ENCODE results near the gene GRK5. TPM values are rescaled to one million over a fixed set of nuclear protein-coding genes. Genes with fewer than 3 reads are reported as not detected.

The GRK5 gene
- total and polyA plus RNA-seq, 9 of the 15 experiments (the other 6 are each of a cell fraction or from before 2014, with no cell fraction given), result 0.46 to 0.83 (median 0.67) TPM; not detected in 2

DNA sequence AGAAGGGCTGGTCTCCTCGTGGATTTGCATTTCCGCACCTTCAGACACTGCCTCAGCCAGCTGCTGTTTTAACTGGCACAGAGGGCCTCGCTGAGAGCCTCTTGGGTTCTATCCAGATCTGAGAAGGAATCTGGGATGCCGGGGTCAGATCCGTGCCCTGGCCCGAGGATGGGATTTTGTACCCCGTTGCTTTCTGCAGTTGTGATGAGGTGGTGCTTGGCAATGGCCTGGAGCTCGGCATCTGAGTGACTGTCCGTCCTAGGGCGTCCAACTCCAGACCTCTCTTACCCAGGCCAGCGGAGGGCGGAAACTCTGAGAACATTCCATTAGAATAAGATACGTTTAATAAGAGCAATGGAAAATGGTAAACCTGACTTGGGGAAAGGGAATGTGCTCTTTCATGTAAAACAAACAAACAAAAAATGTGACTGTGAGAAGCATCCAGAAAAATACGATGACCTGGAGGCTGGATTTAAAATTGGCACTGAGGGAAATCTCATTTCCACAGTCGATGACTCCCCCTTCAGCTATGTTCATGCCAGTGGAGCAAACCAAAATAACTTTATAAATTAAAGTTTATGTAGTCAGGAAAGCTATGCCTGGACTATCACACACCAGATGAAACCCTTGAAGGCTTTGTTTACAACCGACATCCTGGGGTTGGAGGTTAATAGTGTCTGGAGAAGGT, 39.6 kb downstream of the GRK5 start:
- BruUV-seq (replicated peaks), result no TSS peak
- Histone ChIP-seq H3K79me2 (ENCODE audit: control insufficient read depth, insufficient read depth, low read length) (no peaks in the 10 kb centered on the region), H2AFZ (ENCODE audit: low read depth, low read length) (no peak overlapping the region), H3K4me3 (no peak overlapping the region), H3K36me3 (ENCODE audit: control insufficient read depth, insufficient read depth, low read length) (no peaks in the 10 kb centered on the region), H3K4me2 (ENCODE audit: insufficient read depth, low read length) (no peak overlapping the region), H3K4me1 (replicated peaks in 1 of 2; ENCODE audit: control insufficient read depth in 2 of 2, insufficient read depth in 2 of 2, low read length in 2 of 2) (peaks cover 12 to 31% of the 10 kb centered on the region in 2 experiments), H3K9ac (ENCODE audit: insufficient read depth in 1 of 2, low read depth in 2 of 2, low read length in 2 of 2) (no peak overlapping the region), H3K9me3 (replicated peaks; ENCODE audit: control insufficient read depth, insufficient read depth, low read depth, low read length) (no peaks in the 10 kb centered on the region), H3K27me3 (ENCODE audit: control insufficient read depth in 2 of 2, insufficient read depth in 2 of 2, low read length in 2 of 2) (no peaks in the 10 kb centered on the region), H4K20me1 (replicated peaks; ENCODE audit: control insufficient read depth, insufficient read depth, low read length) (no peaks in the 10 kb centered on the region), H3K27ac (ENCODE audit: extremely low read depth, low read depth, low read length) (no peak overlapping the region), H3K9me1 (ENCODE audit: control insufficient read depth, insufficient read depth, low read length) (no peaks in the 10 kb centered on the region)
- FAIRE-seq, result no peak
- intact Hi-C loops (cut with micrococcal nuclease), result no loop called here
- POLR2A ChIA-PET, result interaction anchor here (1.2 kb wide), 1 partner anchor 9 kb away, joined by 3 read pairs; no protein-coding TSS in a partner anchor
- WGBS (ENCODE audit: insufficient coverage, low coverage, missing lambda C conversion rate), result 64% methylated on average over 8 of the region's 16 CpGs
- DNase-seq (ENCODE audit: extremely low read depth in 1 of 4, low spot score in 3 of 4), result no peak
- no peak for ATAC-seq
- CTCF ChIA-PET (ENCODE audit: low intra/inter-chr PET ratio), result no interaction called here
- in situ Hi-C loops (cut with MboI), result no loop called here
- TF ChIP-seq MTA3 (IDR thresholded peaks at IDR 0.05; ENCODE audit: borderline replicate concordance), result no peak
- TF ChIP-seq, protein P1, sequence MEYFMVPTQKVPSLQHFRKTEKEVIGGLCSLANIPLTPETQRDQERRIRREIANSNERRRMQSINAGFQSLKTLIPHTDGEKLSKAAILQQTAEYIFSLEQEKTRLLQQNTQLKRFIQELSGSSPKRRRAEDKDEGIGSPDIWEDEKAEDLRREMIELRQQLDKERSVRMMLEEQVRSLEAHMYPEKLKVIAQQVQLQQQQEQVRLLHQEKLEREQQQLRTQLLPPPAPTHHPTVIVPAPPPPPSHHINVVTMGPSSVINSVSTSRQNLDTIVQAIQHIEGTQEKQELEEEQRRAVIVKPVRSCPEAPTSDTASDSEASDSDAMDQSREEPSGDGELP (CRISPR knock-in tag; IDR thresholded peaks at IDR 0.05; ENCODE audit: borderline replicate concordance), result no peak
- TF ChIP-seq ZNF696 (CRISPR knock-in tag; conservative IDR thresholded peaks at IDR 0.05), result no peak
- no peak for TF ChIP-seq YY1 (IDR thresholded peaks at IDR 0.05; ENCODE audit: borderline replicate concordance in 1 of 3, control insufficient read depth in 1 of 3, extremely low read depth in 1 of 3, insufficient read depth in 3 of 3, insufficient read length in 1 of 3, insufficient replicate concordance in 2 of 3, low read depth in 1 of 3, low read length in 2 of 3)
- TF ChIP-seq KDM4B (IDR thresholded peaks at IDR 0.05; ENCODE audit: borderline replicate concordance in 2 of 2, low read depth in 1 of 2), result no peak
- no peak for TF ChIP-seq SAFB (IDR thresholded peaks at IDR 0.05; ENCODE audit: borderline replicate concordance, low read depth, low read length)
- TF ChIP-seq, protein P2, sequence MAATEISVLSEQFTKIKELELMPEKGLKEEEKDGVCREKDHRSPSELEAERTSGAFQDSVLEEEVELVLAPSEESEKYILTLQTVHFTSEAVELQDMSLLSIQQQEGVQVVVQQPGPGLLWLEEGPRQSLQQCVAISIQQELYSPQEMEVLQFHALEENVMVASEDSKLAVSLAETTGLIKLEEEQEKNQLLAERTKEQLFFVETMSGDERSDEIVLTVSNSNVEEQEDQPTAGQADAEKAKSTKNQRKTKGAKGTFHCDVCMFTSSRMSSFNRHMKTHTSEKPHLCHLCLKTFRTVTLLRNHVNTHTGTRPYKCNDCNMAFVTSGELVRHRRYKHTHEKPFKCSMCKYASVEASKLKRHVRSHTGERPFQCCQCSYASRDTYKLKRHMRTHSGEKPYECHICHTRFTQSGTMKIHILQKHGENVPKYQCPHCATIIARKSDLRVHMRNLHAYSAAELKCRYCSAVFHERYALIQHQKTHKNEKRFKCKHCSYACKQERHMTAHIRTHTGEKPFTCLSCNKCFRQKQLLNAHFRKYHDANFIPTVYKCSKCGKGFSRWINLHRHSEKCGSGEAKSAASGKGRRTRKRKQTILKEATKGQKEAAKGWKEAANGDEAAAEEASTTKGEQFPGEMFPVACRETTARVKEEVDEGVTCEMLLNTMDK (IDR thresholded peaks at IDR 0.05; ENCODE audit: borderline replicate concordance, insufficient read depth, low read depth, low read length, poor library complexity, severe bottlenecking), result no peak
- TF ChIP-seq BDP1 (IDR thresholded peaks at IDR 0.05; ENCODE audit: insufficient read depth, insufficient read length), result no peak
- no peak for TF ChIP-seq ZNF76 (CRISPR knock-in tag; IDR thresholded peaks at IDR 0.05; ENCODE audit: borderline replicate concordance)
- TF ChIP-seq ZNF408 (CRISPR knock-in tag; IDR thresholded peaks at IDR 0.05; ENCODE audit: low read depth), result no peak
- no peak for TF ChIP-seq ZNF121 (CRISPR knock-in tag; conservative IDR thresholded peaks at IDR 0.05)
- TF ChIP-seq U2AF1 (optimal IDR thresholded peaks at IDR 0.05; ENCODE audit: low read depth, low read length), result no peak
- no peak for TF ChIP-seq ETV1 (tag; conservative IDR thresholded peaks at IDR 0.05; ENCODE audit: low read depth)
- TF ChIP-seq ZBTB8A (IDR thresholded peaks at IDR 0.05; ENCODE audit: partially characterized antibody), result no peak
- TF ChIP-seq EP400 (IDR thresholded peaks at IDR 0.05), result no peak
- TF ChIP-seq ZSCAN29 (IDR thresholded peaks at IDR 0.05), result no peak
- no peak for TF ChIP-seq TOE1 (IDR thresholded peaks at IDR 0.05; ENCODE audit: borderline replicate concordance)
- TF ChIP-seq TOE1 (CRISPR knock-in tag; IDR thresholded peaks at IDR 0.05; ENCODE audit: borderline replicate concordance, low read depth), result no peak
- TF ChIP-seq POLR3A (IDR thresholded peaks at IDR 0.05; ENCODE audit: borderline replicate concordance, extremely low read depth, insufficient read depth, insufficient read length), result no peak

All from K562 (cell line).